ENCODE data around the gene ZCWPW1. TPM values are rescaled to one million over a fixed set of nuclear protein-coding genes. Genes with fewer than 3 reads are reported as not detected.

The ZCWPW1 gene
- total and polyA plus RNA-seq, 2 of the 8 experiments (the other 6 are each of a cell fraction or from before 2014, with no cell fraction given) = 0.51 to 1.4 TPM

DNA sequence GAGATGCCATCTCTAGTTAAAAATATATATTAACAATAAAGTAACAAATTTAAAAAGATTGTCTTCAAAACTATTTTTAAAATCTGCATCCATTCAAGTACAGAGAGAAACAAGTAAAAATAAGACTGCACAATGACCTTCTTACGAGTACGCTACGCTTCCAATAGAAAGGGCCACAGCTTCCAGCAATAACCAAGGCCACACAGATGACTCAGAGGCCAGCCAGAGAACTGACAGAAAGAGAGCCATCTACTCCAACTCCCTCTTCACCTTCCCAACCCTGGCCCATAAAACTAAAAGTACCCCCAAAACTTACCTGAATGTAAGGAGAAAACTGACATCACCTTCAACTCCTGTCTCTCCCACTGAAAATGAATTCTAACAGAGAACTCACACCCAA lies 28.5 kb downstream of the ZCWPW1 start (continued):
- TF ChIP-seq, protein P1, sequence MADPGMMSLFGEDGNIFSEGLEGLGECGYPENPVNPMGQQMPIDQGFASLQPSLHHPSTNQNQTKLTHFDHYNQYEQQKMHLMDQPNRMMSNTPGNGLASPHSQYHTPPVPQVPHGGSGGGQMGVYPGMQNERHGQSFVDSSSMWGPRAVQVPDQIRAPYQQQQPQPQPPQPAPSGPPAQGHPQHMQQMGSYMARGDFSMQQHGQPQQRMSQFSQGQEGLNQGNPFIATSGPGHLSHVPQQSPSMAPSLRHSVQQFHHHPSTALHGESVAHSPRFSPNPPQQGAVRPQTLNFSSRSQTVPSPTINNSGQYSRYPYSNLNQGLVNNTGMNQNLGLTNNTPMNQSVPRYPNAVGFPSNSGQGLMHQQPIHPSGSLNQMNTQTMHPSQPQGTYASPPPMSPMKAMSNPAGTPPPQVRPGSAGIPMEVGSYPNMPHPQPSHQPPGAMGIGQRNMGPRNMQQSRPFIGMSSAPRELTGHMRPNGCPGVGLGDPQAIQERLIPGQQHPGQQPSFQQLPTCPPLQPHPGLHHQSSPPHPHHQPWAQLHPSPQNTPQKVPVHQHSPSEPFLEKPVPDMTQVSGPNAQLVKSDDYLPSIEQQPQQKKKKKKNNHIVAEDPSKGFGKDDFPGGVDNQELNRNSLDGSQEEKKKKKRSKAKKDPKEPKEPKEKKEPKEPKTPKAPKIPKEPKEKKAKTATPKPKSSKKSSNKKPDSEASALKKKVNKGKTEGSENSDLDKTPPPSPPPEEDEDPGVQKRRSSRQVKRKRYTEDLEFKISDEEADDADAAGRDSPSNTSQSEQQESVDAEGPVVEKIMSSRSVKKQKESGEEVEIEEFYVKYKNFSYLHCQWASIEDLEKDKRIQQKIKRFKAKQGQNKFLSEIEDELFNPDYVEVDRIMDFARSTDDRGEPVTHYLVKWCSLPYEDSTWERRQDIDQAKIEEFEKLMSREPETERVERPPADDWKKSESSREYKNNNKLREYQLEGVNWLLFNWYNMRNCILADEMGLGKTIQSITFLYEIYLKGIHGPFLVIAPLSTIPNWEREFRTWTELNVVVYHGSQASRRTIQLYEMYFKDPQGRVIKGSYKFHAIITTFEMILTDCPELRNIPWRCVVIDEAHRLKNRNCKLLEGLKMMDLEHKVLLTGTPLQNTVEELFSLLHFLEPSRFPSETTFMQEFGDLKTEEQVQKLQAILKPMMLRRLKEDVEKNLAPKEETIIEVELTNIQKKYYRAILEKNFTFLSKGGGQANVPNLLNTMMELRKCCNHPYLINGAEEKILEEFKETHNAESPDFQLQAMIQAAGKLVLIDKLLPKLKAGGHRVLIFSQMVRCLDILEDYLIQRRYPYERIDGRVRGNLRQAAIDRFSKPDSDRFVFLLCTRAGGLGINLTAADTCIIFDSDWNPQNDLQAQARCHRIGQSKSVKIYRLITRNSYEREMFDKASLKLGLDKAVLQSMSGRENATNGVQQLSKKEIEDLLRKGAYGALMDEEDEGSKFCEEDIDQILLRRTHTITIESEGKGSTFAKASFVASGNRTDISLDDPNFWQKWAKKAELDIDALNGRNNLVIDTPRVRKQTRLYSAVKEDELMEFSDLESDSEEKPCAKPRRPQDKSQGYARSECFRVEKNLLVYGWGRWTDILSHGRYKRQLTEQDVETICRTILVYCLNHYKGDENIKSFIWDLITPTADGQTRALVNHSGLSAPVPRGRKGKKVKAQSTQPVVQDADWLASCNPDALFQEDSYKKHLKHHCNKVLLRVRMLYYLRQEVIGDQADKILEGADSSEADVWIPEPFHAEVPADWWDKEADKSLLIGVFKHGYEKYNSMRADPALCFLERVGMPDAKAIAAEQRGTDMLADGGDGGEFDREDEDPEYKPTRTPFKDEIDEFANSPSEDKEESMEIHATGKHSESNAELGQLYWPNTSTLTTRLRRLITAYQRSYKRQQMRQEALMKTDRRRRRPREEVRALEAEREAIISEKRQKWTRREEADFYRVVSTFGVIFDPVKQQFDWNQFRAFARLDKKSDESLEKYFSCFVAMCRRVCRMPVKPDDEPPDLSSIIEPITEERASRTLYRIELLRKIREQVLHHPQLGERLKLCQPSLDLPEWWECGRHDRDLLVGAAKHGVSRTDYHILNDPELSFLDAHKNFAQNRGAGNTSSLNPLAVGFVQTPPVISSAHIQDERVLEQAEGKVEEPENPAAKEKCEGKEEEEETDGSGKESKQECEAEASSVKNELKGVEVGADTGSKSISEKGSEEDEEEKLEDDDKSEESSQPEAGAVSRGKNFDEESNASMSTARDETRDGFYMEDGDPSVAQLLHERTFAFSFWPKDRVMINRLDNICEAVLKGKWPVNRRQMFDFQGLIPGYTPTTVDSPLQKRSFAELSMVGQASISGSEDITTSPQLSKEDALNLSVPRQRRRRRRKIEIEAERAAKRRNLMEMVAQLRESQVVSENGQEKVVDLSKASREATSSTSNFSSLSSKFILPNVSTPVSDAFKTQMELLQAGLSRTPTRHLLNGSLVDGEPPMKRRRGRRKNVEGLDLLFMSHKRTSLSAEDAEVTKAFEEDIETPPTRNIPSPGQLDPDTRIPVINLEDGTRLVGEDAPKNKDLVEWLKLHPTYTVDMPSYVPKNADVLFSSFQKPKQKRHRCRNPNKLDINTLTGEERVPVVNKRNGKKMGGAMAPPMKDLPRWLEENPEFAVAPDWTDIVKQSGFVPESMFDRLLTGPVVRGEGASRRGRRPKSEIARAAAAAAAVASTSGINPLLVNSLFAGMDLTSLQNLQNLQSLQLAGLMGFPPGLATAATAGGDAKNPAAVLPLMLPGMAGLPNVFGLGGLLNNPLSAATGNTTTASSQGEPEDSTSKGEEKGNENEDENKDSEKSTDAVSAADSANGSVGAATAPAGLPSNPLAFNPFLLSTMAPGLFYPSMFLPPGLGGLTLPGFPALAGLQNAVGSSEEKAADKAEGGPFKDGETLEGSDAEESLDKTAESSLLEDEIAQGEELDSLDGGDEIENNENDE (IDR thresholded peaks at IDR 0.05; ENCODE audit: insufficient replicate concordance, low read length) = no peak
- TF ChIP-seq PHF8 (conservative IDR thresholded peaks at IDR 0.05; ENCODE audit: low read depth, low read length) (no peak), SP1 (IDR thresholded peaks at IDR 0.05; ENCODE audit: low read depth, low read length) (no peak), SUZ12 (IDR thresholded peaks at IDR 0.05; ENCODE audit: low read length) (no peak), SIRT6 (IDR thresholded peaks at IDR 0.05; ENCODE audit: low read length) (no peak)
- TF ChIP-seq, protein P2, sequence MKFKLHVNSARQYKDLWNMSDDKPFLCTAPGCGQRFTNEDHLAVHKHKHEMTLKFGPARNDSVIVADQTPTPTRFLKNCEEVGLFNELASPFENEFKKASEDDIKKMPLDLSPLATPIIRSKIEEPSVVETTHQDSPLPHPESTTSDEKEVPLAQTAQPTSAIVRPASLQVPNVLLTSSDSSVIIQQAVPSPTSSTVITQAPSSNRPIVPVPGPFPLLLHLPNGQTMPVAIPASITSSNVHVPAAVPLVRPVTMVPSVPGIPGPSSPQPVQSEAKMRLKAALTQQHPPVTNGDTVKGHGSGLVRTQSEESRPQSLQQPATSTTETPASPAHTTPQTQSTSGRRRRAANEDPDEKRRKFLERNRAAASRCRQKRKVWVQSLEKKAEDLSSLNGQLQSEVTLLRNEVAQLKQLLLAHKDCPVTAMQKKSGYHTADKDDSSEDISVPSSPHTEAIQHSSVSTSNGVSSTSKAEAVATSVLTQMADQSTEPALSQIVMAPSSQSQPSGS (IDR thresholded peaks at IDR 0.05; ENCODE audit: low read length) = no peak
